ENCODE measurements around the gene RAPGEF1.

GRCh38 chr9:131734781-131735180, 5.1 kb downstream of the RAPGEF1 start:
- no peak for TF ChIP-seq CTCF (IDR thresholded peaks at IDR 0.05)
- TF ChIP-seq POLR2A (IDR thresholded peaks at IDR 0.05) = no peak
